ENCODE results near the gene IL1RAPL1. TPM values are rescaled to one million over a fixed set of nuclear protein-coding genes. Genes with fewer than 3 reads are reported as not detected.

IL1RAPL1 gene
- total RNA-seq, 1 donor: 1.3 TPM

DNA sequence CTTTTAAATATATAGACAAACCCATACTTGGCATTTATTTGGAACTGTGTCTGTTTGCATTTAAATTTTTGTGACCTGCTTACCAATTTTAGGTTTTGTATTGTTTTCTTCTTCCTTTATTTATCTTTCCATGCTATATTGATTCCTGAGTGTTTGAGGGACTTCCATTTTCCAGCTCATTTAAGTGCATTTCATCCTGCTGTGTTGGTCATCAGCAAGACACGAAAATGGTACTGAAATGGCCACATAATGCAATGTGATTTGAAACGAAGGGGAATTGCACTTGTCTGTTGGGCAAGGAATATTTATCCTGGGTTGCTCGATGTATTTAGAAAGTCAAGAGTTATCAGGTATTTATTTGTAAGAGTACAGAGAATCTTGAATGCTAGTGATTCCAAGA, 1103.8 kb downstream of the IL1RAPL1 start:
- TF ChIP-seq, protein P1, sequence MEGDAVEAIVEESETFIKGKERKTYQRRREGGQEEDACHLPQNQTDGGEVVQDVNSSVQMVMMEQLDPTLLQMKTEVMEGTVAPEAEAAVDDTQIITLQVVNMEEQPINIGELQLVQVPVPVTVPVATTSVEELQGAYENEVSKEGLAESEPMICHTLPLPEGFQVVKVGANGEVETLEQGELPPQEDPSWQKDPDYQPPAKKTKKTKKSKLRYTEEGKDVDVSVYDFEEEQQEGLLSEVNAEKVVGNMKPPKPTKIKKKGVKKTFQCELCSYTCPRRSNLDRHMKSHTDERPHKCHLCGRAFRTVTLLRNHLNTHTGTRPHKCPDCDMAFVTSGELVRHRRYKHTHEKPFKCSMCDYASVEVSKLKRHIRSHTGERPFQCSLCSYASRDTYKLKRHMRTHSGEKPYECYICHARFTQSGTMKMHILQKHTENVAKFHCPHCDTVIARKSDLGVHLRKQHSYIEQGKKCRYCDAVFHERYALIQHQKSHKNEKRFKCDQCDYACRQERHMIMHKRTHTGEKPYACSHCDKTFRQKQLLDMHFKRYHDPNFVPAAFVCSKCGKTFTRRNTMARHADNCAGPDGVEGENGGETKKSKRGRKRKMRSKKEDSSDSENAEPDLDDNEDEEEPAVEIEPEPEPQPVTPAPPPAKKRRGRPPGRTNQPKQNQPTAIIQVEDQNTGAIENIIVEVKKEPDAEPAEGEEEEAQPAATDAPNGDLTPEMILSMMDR (IDR thresholded peaks at IDR 0.05; ENCODE audit: insufficient read depth, low read depth, low read length): no peak
- no peak overlapping the region for H3K4me3 ChIP-seq (ENCODE audit: low read depth, low read length)
- DNase-seq (ENCODE audit: low read depth): no peak

DNA sequence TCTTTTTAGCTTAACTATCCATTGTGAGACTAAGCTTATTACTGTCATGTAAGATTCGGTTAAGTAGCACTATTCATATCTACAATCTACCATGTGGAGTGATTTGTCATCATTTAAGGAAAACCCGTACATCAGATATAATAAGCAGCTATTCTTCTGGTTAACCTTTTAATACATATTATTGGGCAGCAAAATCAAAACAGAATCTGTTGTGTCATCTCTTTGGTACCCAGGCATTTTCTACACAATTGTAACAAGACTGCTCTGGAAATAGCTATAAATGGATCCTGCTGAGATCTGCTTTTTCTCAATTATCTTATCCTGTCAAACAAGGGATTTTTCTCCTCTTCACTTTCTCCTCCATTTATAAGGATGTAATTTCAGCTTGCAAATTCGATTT, 1106.7 kb downstream of the IL1RAPL1 start:
- no peak for DNase-seq (ENCODE audit: low read depth)
- no peak overlapping the region for H3K4me3 ChIP-seq (ENCODE audit: low read depth, low read length)
- TF ChIP-seq, protein P1 (IDR thresholded peaks at IDR 0.05; ENCODE audit: insufficient read depth, low read depth, low read length): no peak

DNA sequence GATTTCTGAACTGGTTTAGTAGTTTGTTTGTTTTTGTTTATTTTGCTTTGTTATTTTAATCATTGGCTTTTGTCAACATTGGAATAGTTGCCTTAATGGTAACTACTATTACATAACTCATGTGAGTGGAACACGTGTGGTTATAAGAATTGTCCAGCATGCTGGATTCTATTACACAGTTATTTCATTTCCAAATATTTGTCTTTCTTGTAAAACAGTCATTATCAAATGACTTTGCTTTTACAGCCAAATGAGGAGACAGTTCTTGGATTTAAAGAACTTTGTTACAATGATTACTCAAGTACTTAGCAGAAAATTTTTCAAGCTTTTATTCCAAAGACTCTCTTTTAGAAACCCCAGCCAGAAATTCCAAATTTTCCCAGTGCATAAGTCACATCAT, 1112.0 kb downstream of the IL1RAPL1 start:
- DNase-seq (ENCODE audit: low read depth): peak; percentile 24
- H3K4me3 ChIP-seq (ENCODE audit: low read depth, low read length): no peak overlapping the region
- TF ChIP-seq, protein P1 (IDR thresholded peaks at IDR 0.05; ENCODE audit: insufficient read depth, low read depth, low read length): no peak

DNA sequence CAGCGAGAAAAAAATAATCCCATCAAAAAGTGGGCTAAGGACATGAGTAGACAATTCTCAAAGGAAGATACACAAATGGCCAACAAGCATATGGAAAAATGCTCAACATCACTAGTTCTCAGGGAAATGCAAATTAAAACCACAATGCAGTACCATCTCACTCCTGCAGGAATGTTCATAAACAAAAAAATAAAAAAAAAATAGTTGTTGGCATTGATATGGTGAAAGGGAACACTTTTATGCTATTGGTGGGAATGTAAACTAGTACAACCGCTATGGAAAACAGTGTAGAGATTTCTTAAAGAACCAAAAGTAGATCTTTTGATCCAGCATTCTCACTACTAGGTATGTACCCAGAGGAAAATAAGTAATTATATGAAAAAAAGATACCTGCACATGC, 1119.8 kb downstream of the IL1RAPL1 start:
- H3K4me3 ChIP-seq (ENCODE audit: low read depth, low read length): no peak overlapping the region
- TF ChIP-seq, protein P1 (IDR thresholded peaks at IDR 0.05; ENCODE audit: insufficient read depth, low read depth, low read length): no peak
- no peak for DNase-seq (ENCODE audit: low read depth)

DNA sequence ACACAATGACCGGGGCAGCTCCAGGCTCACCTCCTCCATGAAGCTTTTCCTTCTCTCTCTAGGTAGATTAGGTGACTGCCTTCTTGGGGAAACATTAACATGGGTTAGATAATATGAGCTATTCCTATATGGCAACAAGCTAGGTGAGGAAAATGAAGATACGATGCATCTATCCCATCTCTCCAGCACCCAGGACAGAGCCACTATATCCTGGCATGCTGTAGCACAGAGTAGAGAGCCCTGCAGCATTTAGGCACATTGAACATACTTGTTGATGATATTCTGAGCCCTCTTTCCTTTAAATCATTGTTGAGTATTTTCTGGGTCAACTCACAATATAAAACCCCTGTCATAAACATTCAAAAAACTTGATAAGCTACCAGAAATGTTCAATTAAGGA, 1133.9 kb downstream of the IL1RAPL1 start:
- TF ChIP-seq, protein P1 (IDR thresholded peaks at IDR 0.05; ENCODE audit: insufficient read depth, low read depth, low read length): no peak

DNA sequence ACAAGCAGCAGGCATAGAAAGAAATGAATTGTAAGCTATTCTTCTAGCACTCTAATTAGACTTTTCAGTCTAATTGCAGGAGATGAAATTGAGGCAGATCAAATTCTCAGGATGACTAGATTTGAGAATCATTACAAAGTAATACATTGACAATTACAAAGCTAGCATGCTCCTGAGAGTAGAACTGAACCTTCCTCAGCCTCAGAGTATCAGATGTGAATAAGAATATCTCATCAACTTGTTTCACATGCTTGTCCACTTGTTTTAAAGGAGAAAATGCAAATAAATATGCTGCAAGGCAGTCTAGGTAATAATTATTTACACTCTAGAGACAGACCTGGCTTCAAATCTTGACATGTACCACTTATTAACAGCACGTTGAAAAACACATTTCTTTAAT, 1137.1 kb downstream of the IL1RAPL1 start:
- H3K4me3 ChIP-seq (ENCODE audit: low read depth, low read length): no peak overlapping the region
- TF ChIP-seq, protein P1 (IDR thresholded peaks at IDR 0.05; ENCODE audit: insufficient read depth, low read depth, low read length): no peak
- DNase-seq (ENCODE audit: low read depth): no peak

More for the DNA sequence above, 1133.9 kb downstream of the IL1RAPL1 start:
- DNase-seq (ENCODE audit: low read depth): no peak
- H3K4me3 ChIP-seq (ENCODE audit: low read depth, low read length): no peak overlapping the region

DNA sequence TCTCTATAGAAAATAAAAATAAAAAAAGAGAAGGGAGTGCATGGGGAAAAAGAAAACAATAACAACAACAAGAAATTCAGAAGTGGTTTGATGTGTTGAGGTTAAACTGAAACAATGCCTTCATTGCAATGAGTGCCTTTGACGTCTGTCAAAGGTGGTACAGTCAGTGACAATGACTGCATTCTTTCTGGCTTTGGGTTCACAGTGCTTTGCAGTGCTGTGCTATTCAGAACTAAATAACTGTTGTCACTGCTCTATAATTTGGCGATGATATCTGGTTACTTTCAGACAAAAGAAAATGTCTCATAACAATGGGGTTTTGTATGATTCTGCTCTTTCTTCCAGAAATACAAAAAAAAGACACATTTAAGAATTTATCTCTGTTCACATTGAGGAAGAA, 1139.6 kb downstream of the IL1RAPL1 start:
- TF ChIP-seq, protein P1 (IDR thresholded peaks at IDR 0.05; ENCODE audit: insufficient read depth, low read depth, low read length): no peak
- H3K4me3 ChIP-seq (ENCODE audit: low read depth, low read length): no peak overlapping the region
- DNase-seq (ENCODE audit: low read depth): no peak

All from fibroblast of villous mesenchyme (primary cell).